Upper lobe of left lung (tissue), 6 donors: ENCODE data around the gene CYP2E1. TPM values are rescaled to one million over a fixed set of nuclear protein-coding genes. Genes with fewer than 3 reads are reported as not detected.

ENCODE experiments used
- ATAC-seq, 2 donors: fragments of 200-7000 bp; cut with Tn5 transposase; one replicate each; pipeline ENCODE4 v1.9.1; 2022; ENCODE audit warnings: mild to moderate bottlenecking in 2 of 2, moderate library complexity in 2 of 2; ENCODE audit not compliant: low FRiP score in 2 of 2
- DNase-seq, 2 donors: peaks; one replicate each; pipeline ENCODE4 v3.0.0-alpha.2; 2019 to 2020
- H3K27ac ChIP-seq, 4 donors: fragments of 200-600 bp; sonication (generic); one replicate each; pipeline ENCODE4 v1.5.1; 2016 to 2019
- H3K27me3 ChIP-seq, 4 donors: fragments of 200-600 bp; sonication (generic); one replicate each; pipeline ENCODE4 v1.5.1; 2017 to 2019
- H3K36me3 ChIP-seq, 4 donors: fragments of 200-600 bp; sonication (generic); one replicate each; pipeline ENCODE4 v1.5.1; 2016 to 2019
- H3K4me1 ChIP-seq, 4 donors: fragments of 200-600 bp; sonication (generic); one replicate each; pipeline ENCODE4 v1.5.1; 2018 to 2019
- H3K4me3 ChIP-seq, 4 donors: fragments of 200-600 bp; sonication (generic); one replicate each; pipeline ENCODE4 v1.5.1; 2017 to 2019; ENCODE audit warnings: mild to moderate bottlenecking in 2 of 4, moderate library complexity in 1 of 4
- H3K9me3 ChIP-seq, 4 donors: fragments of 200-600 bp; sonication (generic); one replicate each; pipeline ENCODE4 v1.5.1; 2018 to 2019
- EP300 ChIP-seq, 4 donors: sonication (generic); formaldehyde crosslinking; IDR thresholded peaks; one replicate each; pipeline ENCODE4 v1.5.1; 2017; ENCODE audit warnings: antibody characterized with exemption in 4 of 4, control low read depth in 2 of 4
- POLR2A ChIP-seq, 4 donors: fragments of 450-650 bp; IDR thresholded peaks; one replicate each; pipeline ENCODE4 v1.5.1; 2016 to 2017; ENCODE audit warnings: antibody characterized with exemption in 4 of 4, mild to moderate bottlenecking in 2 of 4
- POLR2AphosphoS5 ChIP-seq, 2 donors: sonication (generic); formaldehyde crosslinking; IDR thresholded peaks; one replicate each; pipeline ENCODE4 v1.5.1; 2017; ENCODE audit warnings: antibody characterized with exemption in 2 of 2
- WGBS, 2 donors: methylation state at CpG; one replicate each; pipeline ENCODE4 v1.1.5; 2017 to 2018; 5-methylcytosine and 5-hydroxymethylcytosine counted together
- total RNA-seq, 6 donors: library from RNA; depleted of rRNA in 4 of 6; stranded (reverse); fragments of >200 nt in 4 of 6; gene quantifications; one replicate each; pipeline versions ENCODE4 v1.1.0 to v1.2.1, GENCODE V29; 2016 to 2021
- TF ChIP-seq, protein P1 (sequence below), 6 experiments: fragments of 450-650 bp in 4 of 6; fragments of 200-600 bp in 2 of 6; sonication (generic) in 2 of 6; IDR thresholded peaks; one replicate each; pipeline ENCODE4 v1.5.1; 2016 to 2019; ENCODE audit warnings: antibody characterized with exemption in 6 of 6
- donor health status: DM: no; HTN: no; CAD: no; lungs with moderate emphysema.
- donor health status: DM: no; HTN: yes; CAD: no; lungs with severe emphysema.

CYP2E1 gene
- total RNA-seq, 6 donors from 2014 or later, result 0.91 to 17.8 (median 1.6) TPM; not detected in 2

DNA sequence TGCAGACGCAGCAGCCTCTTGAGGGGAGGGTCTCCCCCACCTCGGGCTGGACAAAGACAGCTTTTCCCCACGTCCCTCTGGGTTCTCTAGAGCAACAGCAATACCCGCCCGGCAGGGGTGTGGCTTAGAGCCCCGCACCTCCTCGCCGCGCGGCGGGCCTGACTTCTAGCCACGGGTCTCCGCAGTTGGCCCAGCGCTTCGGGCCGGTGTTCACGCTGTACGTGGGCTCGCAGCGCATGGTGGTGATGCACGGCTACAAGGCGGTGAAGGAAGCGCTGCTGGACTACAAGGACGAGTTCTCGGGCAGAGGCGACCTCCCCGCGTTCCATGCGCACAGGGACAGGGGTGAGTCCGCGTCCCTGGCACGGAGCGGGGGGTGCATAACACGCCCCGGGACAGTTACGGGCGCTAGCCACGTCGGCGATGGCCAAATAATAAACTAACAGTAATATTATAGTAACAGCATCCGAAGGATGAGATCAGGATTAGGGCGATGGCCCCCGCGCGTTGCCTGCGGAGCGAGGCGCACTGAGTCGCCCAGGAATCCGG lies 1.2 kb downstream of the CYP2E1 start:
- WGBS, 2 donors, result 17 to 51% methylated on average over 11 to 49 of the region's 50 CpGs

DNA sequence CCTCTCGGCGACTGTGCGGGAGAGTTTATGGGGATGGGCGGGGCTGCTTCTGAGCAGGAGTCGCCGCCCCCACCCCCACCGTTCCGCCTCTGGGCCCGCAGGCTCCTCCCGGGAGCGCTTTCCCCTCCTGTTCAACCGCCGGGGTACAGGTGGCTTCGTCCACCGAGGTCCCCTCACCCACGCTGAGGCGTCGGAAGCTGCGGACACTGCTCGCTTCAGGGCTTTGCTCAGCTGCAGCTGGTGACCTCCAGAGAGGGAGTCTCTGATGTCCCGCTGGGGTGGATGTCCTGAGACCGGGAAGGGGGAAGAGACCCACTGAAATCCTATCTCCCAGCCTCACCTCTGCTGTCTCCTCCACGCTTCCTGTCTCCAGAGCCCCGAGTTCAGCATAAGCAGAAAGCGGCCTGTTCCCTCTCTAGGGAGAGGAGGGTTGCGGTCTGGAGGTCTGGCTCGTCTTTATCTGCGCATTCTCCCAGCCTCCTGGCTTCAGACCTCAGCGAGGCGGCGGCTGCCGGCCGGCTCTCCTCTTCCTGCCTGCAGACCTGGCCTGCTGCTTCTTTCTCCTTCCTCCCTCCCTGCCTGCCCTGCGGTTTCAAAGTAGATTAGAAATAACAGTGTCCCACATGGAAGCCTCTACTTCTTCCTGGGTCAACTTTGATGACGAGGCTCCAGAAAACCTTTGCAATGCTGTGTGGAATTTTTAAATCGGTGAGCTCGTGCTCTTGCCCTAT lies 1.8 kb downstream of the CYP2E1 start:
- DNase-seq (peak in 1 of 2 donors; percentile 75), ATAC-seq (peak; percentile 4 to 55)
- Histone ChIP-seq H3K4me3 (peak overlapping the region in 3 of 4 donors; percentile 2 to 35 (median 29)), H3K36me3 (no peaks in the 10 kb centered on the region), H3K9me3 (peaks cover 0 to 6% (median 2%) of the 10 kb centered on the region in 4 donors), H3K27me3 (peaks cover 0 to 35% (median 13%) of the 10 kb centered on the region in 4 donors), H3K4me1 (peaks cover 5 to 25% (median 16%) of the 10 kb centered on the region in 4 donors), H3K27ac (no peak overlapping the region)
- 7 to 42% methylated on average over 26 to 37 of the region's 37 CpGs for WGBS, 2 donors
- TF ChIP-seq POLR2AphosphoS5 (IDR thresholded peaks at IDR 0.05) (no peak), POLR2A (IDR thresholded peaks at IDR 0.05) (no peak), EP300 (IDR thresholded peaks at IDR 0.05) (no peak)
- TF ChIP-seq, protein P1, sequence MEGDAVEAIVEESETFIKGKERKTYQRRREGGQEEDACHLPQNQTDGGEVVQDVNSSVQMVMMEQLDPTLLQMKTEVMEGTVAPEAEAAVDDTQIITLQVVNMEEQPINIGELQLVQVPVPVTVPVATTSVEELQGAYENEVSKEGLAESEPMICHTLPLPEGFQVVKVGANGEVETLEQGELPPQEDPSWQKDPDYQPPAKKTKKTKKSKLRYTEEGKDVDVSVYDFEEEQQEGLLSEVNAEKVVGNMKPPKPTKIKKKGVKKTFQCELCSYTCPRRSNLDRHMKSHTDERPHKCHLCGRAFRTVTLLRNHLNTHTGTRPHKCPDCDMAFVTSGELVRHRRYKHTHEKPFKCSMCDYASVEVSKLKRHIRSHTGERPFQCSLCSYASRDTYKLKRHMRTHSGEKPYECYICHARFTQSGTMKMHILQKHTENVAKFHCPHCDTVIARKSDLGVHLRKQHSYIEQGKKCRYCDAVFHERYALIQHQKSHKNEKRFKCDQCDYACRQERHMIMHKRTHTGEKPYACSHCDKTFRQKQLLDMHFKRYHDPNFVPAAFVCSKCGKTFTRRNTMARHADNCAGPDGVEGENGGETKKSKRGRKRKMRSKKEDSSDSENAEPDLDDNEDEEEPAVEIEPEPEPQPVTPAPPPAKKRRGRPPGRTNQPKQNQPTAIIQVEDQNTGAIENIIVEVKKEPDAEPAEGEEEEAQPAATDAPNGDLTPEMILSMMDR (IDR thresholded peaks at IDR 0.05), result no peak

More for the DNA sequence above, 1.2 kb downstream of the CYP2E1 start:
- Histone ChIP-seq H3K27ac (no peak overlapping the region), H3K4me3 (peak overlapping the region in 3 of 4 donors; percentile 2 to 35 (median 29)), H3K4me1 (peaks cover 5 to 25% (median 16%) of the 10 kb centered on the region in 4 donors), H3K27me3 (peaks cover 0 to 35% (median 13%) of the 10 kb centered on the region in 4 donors), H3K9me3 (peaks cover 5 to 12% (median 8%) of the 10 kb centered on the region in 4 donors), H3K36me3 (no peaks in the 10 kb centered on the region)
- ATAC-seq, result peak in 1 of 2 donors; percentile 23
- TF ChIP-seq POLR2A (IDR thresholded peaks at IDR 0.05) (no peak), POLR2AphosphoS5 (IDR thresholded peaks at IDR 0.05) (no peak), EP300 (IDR thresholded peaks at IDR 0.05) (no peak)
- TF ChIP-seq, protein P1 (IDR thresholded peaks at IDR 0.05), result no peak
- DNase-seq, result peak in 1 of 2 donors; percentile 81

DNA sequence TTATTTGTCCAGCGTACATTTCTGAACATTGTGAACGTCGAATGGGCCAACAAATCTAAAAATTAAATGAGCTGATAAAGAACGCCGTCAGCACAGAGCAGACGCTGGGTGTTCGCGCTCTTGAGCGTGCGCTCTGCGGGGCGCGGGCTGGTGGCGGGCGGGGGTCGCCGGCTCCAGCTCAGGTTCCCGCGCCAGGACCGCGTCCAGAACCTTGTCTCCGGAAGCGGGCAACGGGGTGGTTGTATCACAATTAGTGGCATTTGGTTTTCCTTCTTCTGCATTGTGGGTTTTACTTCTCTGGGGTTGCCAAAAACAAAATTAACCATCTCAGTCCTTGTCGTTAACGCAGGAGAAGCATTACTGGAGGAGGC lies 2.4 kb downstream of the CYP2E1 start:
- Histone ChIP-seq H3K9me3 (peaks cover 0 to under 1% (median 0%) of the 10 kb centered on the region in 4 donors), H3K27ac (no peak overlapping the region), H3K4me3 (peak overlapping the region in 1 of 4 donors; percentile 29), H3K36me3 (no peaks in the 10 kb centered on the region), H3K4me1 (peaks cover 5 to 25% (median 16%) of the 10 kb centered on the region in 4 donors), H3K27me3 (peaks cover 0 to 35% (median 13%) of the 10 kb centered on the region in 4 donors)
- TF ChIP-seq POLR2AphosphoS5 (IDR thresholded peaks at IDR 0.05), result no peak
- WGBS, 2 donors, result 26 to 56% methylated on average over 24 to 26 of the region's 26 CpGs
- peak in 1 of 2 donors; percentile 70 for DNase-seq
- ATAC-seq, result no peak

DNA sequence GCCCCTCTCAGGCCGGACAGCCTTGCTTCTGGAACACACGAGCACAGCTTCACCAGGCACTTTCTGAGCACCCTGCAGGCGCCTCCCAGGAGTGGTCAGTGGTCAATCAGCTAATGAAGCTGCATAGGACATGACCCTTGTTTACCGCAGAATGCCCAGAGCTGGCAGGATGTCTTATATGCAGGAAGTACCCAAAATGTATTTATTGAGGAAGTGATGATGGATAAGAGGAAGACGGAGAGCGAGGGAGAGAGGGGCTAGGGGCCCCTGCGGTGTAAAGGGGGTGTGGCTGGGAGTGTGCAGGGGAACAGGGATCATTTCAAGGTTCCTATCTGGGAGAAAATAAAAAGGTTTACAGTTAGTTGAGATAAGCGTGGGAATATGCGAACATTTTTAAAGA lies 3.3 kb downstream of the CYP2E1 start:
- DNase-seq (no peak), ATAC-seq (no peak)
- H3K4me3 ChIP-seq, result no peak overlapping the region
- TF ChIP-seq EP300 (IDR thresholded peaks at IDR 0.05) (no peak), POLR2AphosphoS5 (IDR thresholded peaks at IDR 0.05) (no peak), POLR2A (IDR thresholded peaks at IDR 0.05) (no peak)
- TF ChIP-seq, protein P1 (IDR thresholded peaks at IDR 0.05), result no peak
- peaks cover 5 to 25% (median 16%) of the 10 kb centered on the region in 4 donors for H3K4me1 ChIP-seq
- no peaks in the 10 kb centered on the region for H3K9me3 ChIP-seq
- WGBS, 2 donors, result 40 to 58% methylated on average over 7 to 9 of the region's 9 CpGs
- no peaks in the 10 kb centered on the region for H3K36me3 ChIP-seq
- no peak overlapping the region for H3K27ac ChIP-seq
- H3K27me3 ChIP-seq, result peaks cover 0 to 35% (median 13%) of the 10 kb centered on the region in 4 donors

DNA sequence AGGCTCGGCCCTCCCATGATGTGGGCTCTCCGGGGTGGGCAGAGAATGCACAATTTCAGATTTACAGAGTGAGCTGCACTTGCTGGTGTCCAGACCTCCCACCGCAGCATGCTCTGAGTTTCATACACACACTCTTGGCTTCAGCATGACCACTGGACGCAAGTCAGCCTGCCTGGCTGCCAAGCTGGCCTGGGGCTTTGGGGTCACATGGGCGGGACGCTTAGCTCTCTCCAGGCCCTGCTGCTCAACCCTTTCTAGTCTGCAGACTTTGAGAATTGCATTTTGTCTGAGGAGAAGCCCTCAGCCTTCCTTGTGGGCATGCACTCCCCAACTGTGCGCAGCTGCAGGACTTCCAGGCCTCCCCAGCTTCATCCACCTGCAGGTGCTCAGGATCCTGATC lies 5.7 kb downstream of the CYP2E1 start:
- no peaks in the 10 kb centered on the region for H3K36me3 ChIP-seq
- DNase-seq, result no peak
- no peak overlapping the region for H3K27ac ChIP-seq
- H3K9me3 ChIP-seq, result no peaks in the 10 kb centered on the region
- WGBS, 2 donors, result 75 to 86% methylated on average over 6 to 7 of the region's 7 CpGs
- ATAC-seq, result no peak
- H3K27me3 ChIP-seq, result peaks cover 0 to 25% (median 9%) of the 10 kb centered on the region in 4 donors
- no peak overlapping the region for H3K4me3 ChIP-seq
- H3K4me1 ChIP-seq, result peaks cover 5 to 21% (median 14%) of the 10 kb centered on the region in 4 donors
- TF ChIP-seq, protein P1 (IDR thresholded peaks at IDR 0.05), result no peak
- TF ChIP-seq POLR2AphosphoS5 (IDR thresholded peaks at IDR 0.05) (no peak), EP300 (IDR thresholded peaks at IDR 0.05) (no peak), POLR2A (IDR thresholded peaks at IDR 0.05) (no peak)
